Measurements from ENCODE around the gene MSMB. TPM values are rescaled to one million over a fixed set of nuclear protein-coding genes. Genes with fewer than 3 reads are reported as not detected.
A peak's percentile ranks its signal among the peaks of the same experiment; 100 is the strongest.

Gene MSMB
- polyA plus RNA-seq, 1 donor from 2014 or later: not detected

GRCh38 chr10:46031648-46032532 is 14.2 kb downstream of the MSMB start:
- H3K36me3 Mint-ChIP-seq: peaks cover 2% of the 10 kb centered on the region
- peaks cover 10% of the 10 kb centered on the region for H3K27me3 Mint-ChIP-seq
- peak overlapping the region; percentile 46 to 96 (median 81) for H3K27ac Mint-ChIP-seq
- peaks cover 0 to 4% (median 0%) of the 10 kb centered on the region in 3 donors for H3K9me3 Mint-ChIP-seq
- H3K4me3 Mint-ChIP-seq: peak overlapping the region; percentile 55 to 78 (median 74)
- peaks cover 20 to 29% (median 27%) of the 10 kb centered on the region in 3 donors for H3K4me1 Mint-ChIP-seq

- Mint-ChIP-seq H3K4me3 (peak within 1 kb of the TSS; percentile 90 to 99 (median 94)), H3K9me3 (peaks cover 0 to 2% (median 0%) of the 10 kb centered on the region in 3 donors), H3K27me3 (peaks cover 3% of the 10 kb centered on the region), H3K4me1 (peaks cover 26 to 40% (median 27%) of the 10 kb centered on the region in 3 donors), H3K36me3 (peaks cover 2% of the 10 kb centered on the region), H3K27ac (peak within 1 kb of the TSS; percentile 79 to 99 (median 95))
Observed at GRCh38 chr10:46030091-46030937, 15.8 kb downstream of the MSMB start, which contains the start of gene NCOA4. Gene NCOA4 (minus strand): TSS chr10:46030623. CDS start chr10:46016680, 13,943 bp downstream.

GRCh38 chr10:46029461-46030030 is 16.5 kb downstream of the MSMB start:
- no peaks in the 10 kb centered on the region for H3K9me3 Mint-ChIP-seq
- peaks cover 29 to 45% (median 30%) of the 10 kb centered on the region in 3 donors for H3K4me1 Mint-ChIP-seq
- H3K36me3 Mint-ChIP-seq: peaks cover 2% of the 10 kb centered on the region
- peak overlapping the region; percentile 90 to 99 (median 94) for H3K4me3 Mint-ChIP-seq
- H3K27ac Mint-ChIP-seq: peak overlapping the region; percentile 79 to 99 (median 95)
- H3K27me3 Mint-ChIP-seq: no peaks in the 10 kb centered on the region

DNA sequence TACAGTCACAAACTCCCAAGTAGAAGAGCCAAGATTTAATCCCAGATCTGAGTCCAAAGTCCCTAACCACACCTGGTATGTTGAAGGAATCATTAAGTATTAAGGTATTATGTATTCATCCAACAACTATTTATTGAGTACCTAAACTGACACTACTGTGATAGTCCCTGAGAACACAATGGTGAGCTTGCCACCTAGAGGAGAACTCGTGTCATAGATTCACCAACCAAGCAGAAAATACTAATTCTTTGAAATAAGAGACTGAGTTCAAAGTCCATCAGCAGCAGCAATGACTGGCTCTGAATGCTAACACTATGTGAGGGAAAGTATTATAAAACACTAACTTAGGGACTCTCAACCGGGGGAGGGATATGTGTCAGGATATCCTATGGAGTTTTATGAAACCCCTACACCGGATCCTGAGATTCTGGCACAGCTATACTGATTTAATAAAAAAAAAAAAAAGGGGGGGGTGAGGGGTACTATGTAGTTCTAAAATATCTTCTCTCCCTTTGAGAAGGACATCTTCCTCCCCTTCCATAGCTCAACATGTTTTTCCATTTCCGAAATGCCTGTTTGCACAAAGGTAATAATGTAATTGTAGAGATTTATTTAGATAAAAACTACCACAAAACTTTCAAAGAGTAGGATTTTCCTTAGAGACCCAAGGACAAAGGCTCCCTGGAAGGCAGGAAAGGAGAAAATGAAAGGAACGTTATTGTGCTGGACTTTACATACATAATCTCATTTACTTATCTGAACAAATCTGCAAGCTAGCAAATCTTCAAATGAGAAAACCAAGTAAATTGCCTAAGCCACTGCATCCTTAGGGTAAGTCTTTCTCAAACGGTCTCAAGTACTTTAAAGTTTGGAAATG is 17.2 kb downstream of the MSMB start:
- H3K36me3 Mint-ChIP-seq: peaks cover 1% of the 10 kb centered on the region
- no peaks in the 10 kb centered on the region for H3K9me3 Mint-ChIP-seq
- H3K4me3 Mint-ChIP-seq: peak overlapping the region; percentile 90 to 99 (median 94)
- H3K27me3 Mint-ChIP-seq: no peaks in the 10 kb centered on the region
- peak overlapping the region; percentile 79 to 99 (median 95) for H3K27ac Mint-ChIP-seq
- H3K4me1 Mint-ChIP-seq: peaks cover 32 to 51% (median 37%) of the 10 kb centered on the region in 3 donors

DNA sequence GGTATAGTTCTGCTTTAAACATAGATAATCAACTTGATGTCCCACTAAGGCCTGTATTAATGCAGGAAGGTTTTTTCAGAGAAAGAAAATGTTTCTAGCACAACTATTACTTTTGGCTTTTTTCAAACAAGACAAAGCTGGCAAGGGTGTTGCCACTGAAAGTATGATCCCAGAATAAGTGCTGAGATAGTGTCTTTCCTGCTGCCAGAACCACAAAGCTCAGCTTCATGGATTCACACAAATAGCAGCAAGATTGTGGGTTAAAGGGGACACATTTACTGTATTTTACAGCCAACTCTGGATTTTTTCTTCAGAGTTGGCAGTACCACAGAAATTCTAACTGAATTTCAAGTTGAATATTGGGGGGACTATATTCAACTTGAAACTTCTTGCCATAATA is 20.0 kb downstream of the MSMB start:
- Mint-ChIP-seq H3K4me1 (peaks cover 38 to 62% (median 53%) of the 10 kb centered on the region in 3 donors), H3K27me3 (no peaks in the 10 kb centered on the region), H3K9me3 (no peaks in the 10 kb centered on the region), H3K36me3 (no peaks in the 10 kb centered on the region), H3K4me3 (peak overlapping the region in 1 of 4 donors; percentile 33), H3K27ac (no peak overlapping the region)

- peak overlapping the region in 2 of 4 donors; percentile 33 to 43 for H3K4me3 Mint-ChIP-seq
- no peaks in the 10 kb centered on the region for H3K27me3 Mint-ChIP-seq
- H3K27ac Mint-ChIP-seq: peak overlapping the region in 1 of 3 donors; percentile 3
- H3K36me3 Mint-ChIP-seq: no peaks in the 10 kb centered on the region
- H3K9me3 Mint-ChIP-seq: no peaks in the 10 kb centered on the region
- H3K4me1 Mint-ChIP-seq: peaks cover 37 to 60% (median 56%) of the 10 kb centered on the region in 3 donors
Observed at GRCh38 chr10:46025406-46025805, 20.7 kb downstream of the MSMB start.

- Mint-ChIP-seq H3K4me1 (peaks cover 37 to 61% (median 56%) of the 10 kb centered on the region in 3 donors), H3K36me3 (no peaks in the 10 kb centered on the region), H3K27me3 (no peaks in the 10 kb centered on the region), H3K9me3 (no peaks in the 10 kb centered on the region), H3K4me3 (peak overlapping the region in 1 of 4 donors; percentile 87), H3K27ac (peak overlapping the region in 1 of 3 donors; percentile 3)
Observed at GRCh38 chr10:46024948-46025347, 21.1 kb downstream of the MSMB start.

- H3K4me3 Mint-ChIP-seq: peak overlapping the region; percentile 81 to 95 (median 90)
- no peaks in the 10 kb centered on the region for H3K9me3 Mint-ChIP-seq
- H3K27ac Mint-ChIP-seq: peak overlapping the region in 2 of 3 donors; percentile 16 to 87
- H3K4me1 Mint-ChIP-seq: peaks cover 35 to 63% (median 60%) of the 10 kb centered on the region in 3 donors
- no peaks in the 10 kb centered on the region for H3K27me3 Mint-ChIP-seq
- H3K36me3 Mint-ChIP-seq: no peaks in the 10 kb centered on the region
Observed at GRCh38 chr10:46022978-46023702, 22.9 kb downstream of the MSMB start.

DNA sequence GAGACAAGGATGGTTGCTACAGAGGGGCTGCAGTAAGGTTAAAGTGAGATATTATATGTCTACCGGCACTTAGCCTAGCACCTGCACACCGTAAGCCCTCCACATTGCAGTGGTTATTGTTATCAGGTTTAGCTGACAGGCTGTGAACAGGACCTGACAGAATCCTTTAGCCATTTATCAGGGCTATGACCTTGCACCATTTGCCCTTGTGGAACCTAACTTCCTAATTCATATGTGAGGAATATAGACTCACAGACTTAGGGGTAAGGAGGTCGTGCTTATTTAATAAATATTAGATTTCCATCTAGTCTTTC is 25.8 kb downstream of the MSMB start:
- H3K27me3 Mint-ChIP-seq: no peaks in the 10 kb centered on the region
- H3K36me3 Mint-ChIP-seq: no peaks in the 10 kb centered on the region
- peaks cover 29 to 63% (median 46%) of the 10 kb centered on the region in 3 donors for H3K4me1 Mint-ChIP-seq
- H3K27ac Mint-ChIP-seq: peak overlapping the region; percentile 5 to 34 (median 20)
- H3K9me3 Mint-ChIP-seq: no peaks in the 10 kb centered on the region
- peak overlapping the region in 1 of 4 donors; percentile 48 for H3K4me3 Mint-ChIP-seq

DNA sequence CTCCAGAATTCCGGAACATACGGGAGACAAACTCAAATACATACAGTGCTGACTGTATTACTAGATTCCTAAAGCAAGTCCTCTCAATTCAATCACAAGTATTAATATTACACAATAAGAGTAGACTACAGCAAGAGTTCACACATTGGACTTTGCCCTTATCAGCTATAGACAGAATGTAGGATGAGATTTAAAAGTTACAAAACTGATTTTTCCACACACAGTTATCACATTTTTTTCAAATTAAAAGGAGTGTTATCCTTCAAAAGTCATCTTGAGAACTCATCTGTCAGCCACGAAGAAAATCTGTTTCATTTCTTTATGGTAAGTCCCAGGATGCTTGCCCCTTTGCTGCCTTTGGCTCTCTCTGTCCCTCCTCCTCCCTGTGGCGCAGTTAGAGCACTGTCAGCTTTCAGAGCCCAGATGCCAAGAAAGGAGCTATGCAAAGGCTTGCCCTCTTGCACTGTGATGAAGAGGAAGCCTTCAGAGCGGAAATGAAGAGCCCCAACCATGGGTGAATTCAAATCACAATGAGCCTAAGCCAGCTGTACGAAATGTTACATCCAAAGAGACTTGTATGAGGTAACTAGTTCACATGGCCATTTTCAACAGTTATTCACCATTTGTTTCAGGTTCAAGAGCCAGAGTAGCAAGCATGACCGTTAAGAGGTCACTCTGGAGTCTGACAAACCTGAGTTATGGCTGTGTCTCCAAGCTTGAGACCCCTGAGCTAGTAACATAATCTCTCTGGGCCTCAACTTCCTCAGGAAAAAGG is 26.3 kb downstream of the MSMB start:
- H3K4me3 Mint-ChIP-seq: peak overlapping the region; percentile 21 to 90 (median 58)
- no peaks in the 10 kb centered on the region for H3K27me3 Mint-ChIP-seq
- H3K36me3 Mint-ChIP-seq: no peaks in the 10 kb centered on the region
- H3K27ac Mint-ChIP-seq: peak overlapping the region; percentile 20 to 73 (median 34)
- peaks cover 31 to 61% (median 44%) of the 10 kb centered on the region in 3 donors for H3K4me1 Mint-ChIP-seq
- no peaks in the 10 kb centered on the region for H3K9me3 Mint-ChIP-seq

- Mint-ChIP-seq H3K4me1 (peaks cover 28 to 55% (median 39%) of the 10 kb centered on the region in 3 donors), H3K27me3 (no peaks in the 10 kb centered on the region), H3K27ac (peak overlapping the region in 2 of 3 donors; percentile 34 to 73), H3K36me3 (no peaks in the 10 kb centered on the region), H3K4me3 (peak overlapping the region in 3 of 4 donors; percentile 21 to 90 (median 28)), H3K9me3 (no peaks in the 10 kb centered on the region)
Observed at GRCh38 chr10:46019177-46019528, 26.9 kb downstream of the MSMB start.

GRCh38 chr10:46018453-46019176 is 27.5 kb downstream of the MSMB start:
- H3K9me3 Mint-ChIP-seq: no peaks in the 10 kb centered on the region
- H3K4me3 Mint-ChIP-seq: no peak overlapping the region
- H3K27ac Mint-ChIP-seq: peak overlapping the region in 2 of 3 donors; percentile 54 to 73
- no peaks in the 10 kb centered on the region for H3K36me3 Mint-ChIP-seq
- no peaks in the 10 kb centered on the region for H3K27me3 Mint-ChIP-seq
- peaks cover 26 to 50% (median 33%) of the 10 kb centered on the region in 3 donors for H3K4me1 Mint-ChIP-seq

Data from IgD-negative memory B cell (primary cell).